Measurements from ENCODE around the gene MYO1D.

GRCh38 chr17:32519228-32520103 lies 357.5 kb downstream of the MYO1D start:
- TF ChIP-seq, protein P1, sequence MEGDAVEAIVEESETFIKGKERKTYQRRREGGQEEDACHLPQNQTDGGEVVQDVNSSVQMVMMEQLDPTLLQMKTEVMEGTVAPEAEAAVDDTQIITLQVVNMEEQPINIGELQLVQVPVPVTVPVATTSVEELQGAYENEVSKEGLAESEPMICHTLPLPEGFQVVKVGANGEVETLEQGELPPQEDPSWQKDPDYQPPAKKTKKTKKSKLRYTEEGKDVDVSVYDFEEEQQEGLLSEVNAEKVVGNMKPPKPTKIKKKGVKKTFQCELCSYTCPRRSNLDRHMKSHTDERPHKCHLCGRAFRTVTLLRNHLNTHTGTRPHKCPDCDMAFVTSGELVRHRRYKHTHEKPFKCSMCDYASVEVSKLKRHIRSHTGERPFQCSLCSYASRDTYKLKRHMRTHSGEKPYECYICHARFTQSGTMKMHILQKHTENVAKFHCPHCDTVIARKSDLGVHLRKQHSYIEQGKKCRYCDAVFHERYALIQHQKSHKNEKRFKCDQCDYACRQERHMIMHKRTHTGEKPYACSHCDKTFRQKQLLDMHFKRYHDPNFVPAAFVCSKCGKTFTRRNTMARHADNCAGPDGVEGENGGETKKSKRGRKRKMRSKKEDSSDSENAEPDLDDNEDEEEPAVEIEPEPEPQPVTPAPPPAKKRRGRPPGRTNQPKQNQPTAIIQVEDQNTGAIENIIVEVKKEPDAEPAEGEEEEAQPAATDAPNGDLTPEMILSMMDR (IDR thresholded peaks at IDR 0.05; ENCODE audit: low read depth, low read length) = no peak
- TF ChIP-seq EZH2phosphoT487 (IDR thresholded peaks at IDR 0.05; ENCODE audit: low read depth) = no peak

Measured in OCI-LY3 (cell line).